ENCODE measurements around the gene CDH18.

DNA sequence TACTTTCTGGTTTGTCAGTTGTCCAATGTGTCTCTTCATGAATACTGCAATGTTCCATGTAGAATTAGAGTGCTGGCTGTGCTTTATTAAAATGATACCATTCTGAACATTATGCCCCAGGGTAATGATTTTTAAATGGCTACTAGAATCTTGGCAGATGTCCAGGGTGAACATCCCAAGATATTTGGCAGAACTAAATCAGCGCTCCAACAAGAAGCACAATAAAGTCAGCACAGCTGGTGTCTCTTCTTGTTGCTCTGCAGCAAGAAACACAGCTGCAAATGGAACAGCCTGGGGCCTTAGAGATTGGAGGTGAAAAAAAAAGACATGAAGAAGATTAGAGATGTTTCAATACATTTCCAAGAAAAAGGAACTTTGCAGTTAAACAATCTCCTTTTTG lies 248.3 kb downstream of the CDH18 start:
- TF ChIP-seq POLR2A (IDR thresholded peaks at IDR 0.05) = no peak
- TF ChIP-seq, protein P1, sequence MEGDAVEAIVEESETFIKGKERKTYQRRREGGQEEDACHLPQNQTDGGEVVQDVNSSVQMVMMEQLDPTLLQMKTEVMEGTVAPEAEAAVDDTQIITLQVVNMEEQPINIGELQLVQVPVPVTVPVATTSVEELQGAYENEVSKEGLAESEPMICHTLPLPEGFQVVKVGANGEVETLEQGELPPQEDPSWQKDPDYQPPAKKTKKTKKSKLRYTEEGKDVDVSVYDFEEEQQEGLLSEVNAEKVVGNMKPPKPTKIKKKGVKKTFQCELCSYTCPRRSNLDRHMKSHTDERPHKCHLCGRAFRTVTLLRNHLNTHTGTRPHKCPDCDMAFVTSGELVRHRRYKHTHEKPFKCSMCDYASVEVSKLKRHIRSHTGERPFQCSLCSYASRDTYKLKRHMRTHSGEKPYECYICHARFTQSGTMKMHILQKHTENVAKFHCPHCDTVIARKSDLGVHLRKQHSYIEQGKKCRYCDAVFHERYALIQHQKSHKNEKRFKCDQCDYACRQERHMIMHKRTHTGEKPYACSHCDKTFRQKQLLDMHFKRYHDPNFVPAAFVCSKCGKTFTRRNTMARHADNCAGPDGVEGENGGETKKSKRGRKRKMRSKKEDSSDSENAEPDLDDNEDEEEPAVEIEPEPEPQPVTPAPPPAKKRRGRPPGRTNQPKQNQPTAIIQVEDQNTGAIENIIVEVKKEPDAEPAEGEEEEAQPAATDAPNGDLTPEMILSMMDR (IDR thresholded peaks at IDR 0.05) = no peak
- no peak for TF ChIP-seq POLR2AphosphoS5 (IDR thresholded peaks at IDR 0.05)
- no peak for TF ChIP-seq EP300 (IDR thresholded peaks at IDR 0.05)
